ENCODE data around the gene RBM5.

The RBM5 gene

GRCh38 chr3:50140990-50141389 is 52.3 kb downstream of the RBM5 start:
- DNase-seq, result no peak

DNA sequence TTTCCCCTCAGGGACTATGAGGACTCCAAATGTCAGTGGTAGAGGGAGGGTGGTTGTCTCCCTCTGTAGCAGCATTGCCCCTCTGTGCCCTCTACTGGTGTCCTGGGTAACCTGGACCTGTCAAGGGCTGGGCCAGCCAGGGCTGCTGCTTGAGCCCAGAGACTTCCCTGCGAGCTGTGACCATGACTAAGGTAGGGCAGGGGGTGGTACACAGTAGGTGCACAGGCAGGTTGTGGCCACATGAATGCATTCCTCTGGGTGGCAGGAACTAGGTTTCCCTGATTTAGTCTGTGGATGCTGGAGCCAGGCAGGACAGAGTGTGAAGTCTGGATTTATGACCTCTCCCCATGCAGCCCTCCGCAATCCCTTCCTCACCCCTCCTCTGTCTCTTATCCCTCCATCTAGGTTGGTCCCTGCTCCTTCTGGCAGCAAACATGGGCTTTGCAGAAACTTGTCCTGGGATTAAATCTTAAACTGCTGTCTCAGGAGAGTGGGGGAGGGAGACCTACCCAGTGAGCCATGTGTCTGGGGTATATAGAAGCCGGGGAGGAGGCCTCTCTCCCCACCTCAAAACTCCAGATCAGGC is 57.7 kb downstream of the RBM5 start:
- no peak for DNase-seq

DNA sequence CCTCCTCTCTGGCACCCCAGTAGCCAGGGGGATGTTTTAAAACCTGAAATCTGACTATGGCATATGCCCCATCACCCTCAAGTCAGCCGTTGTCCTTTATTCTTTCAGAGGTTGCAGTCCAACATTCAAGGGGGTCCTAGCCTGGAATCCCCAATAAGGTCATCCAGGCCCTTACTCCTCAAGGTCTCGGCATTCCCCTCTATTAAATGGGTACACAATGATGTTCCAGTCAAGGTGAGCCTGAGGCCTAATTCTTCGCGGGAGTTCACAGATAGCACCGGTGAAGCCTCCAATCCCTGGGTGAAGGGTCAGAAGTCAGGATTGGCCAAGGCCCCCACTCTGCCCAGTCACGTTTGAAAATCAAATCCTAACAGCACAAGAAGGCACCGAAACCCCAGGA is 58.3 kb downstream of the RBM5 start:
- no peak for DNase-seq

- no peak for DNase-seq
These were observed 58.7 kb downstream of the RBM5 start for GRCh38 chr3:50147447-50147846.

- DNase-seq, result no peak
These were observed 59.1 kb downstream of the RBM5 start for GRCh38 chr3:50147861-50148260.

- DNase-seq, result no peak
These were observed 61.7 kb downstream of the RBM5 start for GRCh38 chr3:50150404-50150750.

GRCh38 chr3:50150863-50151686 is 62.4 kb downstream of the RBM5 start:
- DNase-seq, result no peak

- DNase-seq, result no peak
These were observed 63.0 kb downstream of the RBM5 start for GRCh38 chr3:50151728-50152127.

- DNase-seq, result no peak
These were observed 65.2 kb downstream of the RBM5 start for GRCh38 chr3:50153782-50154475.

GRCh38 chr3:50154476-50154839 is 65.7 kb downstream of the RBM5 start:
- no peak for DNase-seq

DNA sequence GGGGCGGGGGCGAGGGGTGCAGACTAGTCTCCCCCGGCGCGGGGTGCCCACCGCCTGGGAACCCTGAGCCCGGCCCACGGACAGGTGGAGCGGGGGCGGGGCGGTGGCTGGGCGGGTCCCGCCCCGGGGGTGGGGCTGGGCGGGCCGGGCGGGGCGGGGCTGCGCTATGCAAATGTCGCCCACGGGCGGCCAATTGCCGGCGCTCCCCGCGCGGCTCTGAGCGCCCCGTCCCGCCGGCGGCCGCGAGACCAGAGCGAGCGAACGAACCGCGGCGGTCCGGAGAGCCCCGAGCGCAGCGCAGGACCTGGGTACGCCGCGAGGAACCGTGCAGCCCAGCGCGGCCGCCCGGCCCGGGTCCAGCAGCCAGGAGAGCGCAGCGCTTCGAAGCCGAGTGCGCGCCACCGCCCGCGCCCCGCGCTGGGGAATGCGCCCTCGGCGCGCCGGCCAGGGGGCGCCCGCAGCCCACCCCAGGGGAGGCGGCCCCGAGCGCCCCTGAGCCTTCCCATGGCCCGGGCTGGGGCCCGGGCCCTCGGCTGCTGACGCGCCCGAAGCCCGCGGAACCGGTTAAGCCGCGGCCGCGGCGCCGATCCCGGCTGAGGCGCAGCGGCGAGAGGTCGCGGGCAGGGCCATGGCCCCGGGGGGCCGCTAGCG is 66.2 kb downstream of the RBM5 start, which contains the start of gene SEMA3F:
Gene SEMA3F, plus strand, starts transcription at position 485 of the 651 bp plus-strand sequence. CDS start 4,299 bp downstream, outside the sequence.
- DNase-seq, result no peak

DNA sequence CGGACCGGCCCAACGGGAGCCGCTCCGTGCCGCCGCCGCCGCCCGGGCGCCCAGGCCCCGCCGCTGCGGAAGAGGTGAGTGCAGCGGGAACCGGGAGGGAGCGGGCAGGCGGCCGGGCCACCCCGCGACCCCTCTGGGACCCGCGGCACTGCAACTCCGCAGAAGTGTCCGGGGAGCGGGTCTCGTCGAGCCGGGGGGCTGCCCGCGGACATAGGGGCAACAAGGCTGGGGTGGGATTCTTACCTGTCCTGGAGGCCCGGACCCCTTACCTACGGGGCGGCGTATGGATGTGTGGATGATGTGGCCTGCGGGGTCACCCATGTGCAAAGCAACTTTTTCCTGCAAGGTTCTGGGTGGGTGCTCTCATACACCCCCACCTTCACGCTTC is 66.8 kb downstream of the RBM5 start:
- DNase-seq, result no peak

GRCh38 chr3:50155891-50156290 is 67.2 kb downstream of the RBM5 start:
- DNase-seq, result no peak

DNA sequence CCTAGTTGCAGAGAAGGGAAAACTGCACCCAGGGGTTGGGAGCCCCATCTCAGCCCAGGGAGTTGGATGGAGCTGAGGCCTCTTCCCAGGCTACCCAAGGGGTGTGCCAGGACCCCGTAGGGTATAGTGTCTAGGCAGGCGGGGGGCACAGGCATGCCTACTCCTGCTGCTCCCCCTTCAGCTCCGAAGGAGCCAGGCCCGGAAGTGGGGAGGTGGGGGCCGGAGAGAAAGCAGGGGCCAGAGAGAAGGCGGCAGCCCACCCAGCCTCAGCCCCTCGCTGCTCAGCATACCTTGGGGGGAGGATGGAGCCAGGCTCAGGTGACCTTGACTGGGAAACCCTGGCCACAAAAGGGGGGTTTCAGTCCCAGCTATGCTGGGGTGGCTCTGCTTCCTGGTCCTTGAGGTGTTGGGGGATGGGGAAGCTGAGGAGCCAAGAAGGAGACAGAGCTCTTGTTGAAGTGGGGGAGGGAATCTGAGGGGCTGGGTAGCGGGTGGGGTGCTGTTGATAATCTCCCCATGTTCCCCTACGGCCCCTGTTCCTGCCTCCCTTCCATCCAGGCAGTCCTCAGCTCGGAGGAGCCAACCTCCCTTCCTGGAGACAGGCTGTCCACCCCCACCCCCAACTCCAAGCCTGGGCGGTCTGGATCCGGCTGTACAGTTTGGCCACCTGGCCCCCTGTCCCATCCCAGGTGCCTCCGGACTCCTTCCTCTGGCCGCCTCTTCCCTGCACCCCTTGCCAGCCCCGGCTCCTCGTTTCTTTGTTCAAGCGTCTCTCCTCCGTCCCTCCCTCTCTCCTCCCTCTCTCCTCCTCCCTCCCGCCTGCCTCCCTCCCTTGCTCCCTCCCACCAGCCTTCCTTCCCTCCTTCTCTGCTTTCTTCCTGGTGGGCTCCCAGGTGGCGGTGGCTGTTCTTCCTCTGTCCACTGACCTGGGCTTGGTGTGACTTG is 68.1 kb downstream of the RBM5 start:
- DNase-seq, result no peak

GRCh38 chr3:50157827-50158529 is 69.3 kb downstream of the RBM5 start:
- DNase-seq, result no peak

DNA sequence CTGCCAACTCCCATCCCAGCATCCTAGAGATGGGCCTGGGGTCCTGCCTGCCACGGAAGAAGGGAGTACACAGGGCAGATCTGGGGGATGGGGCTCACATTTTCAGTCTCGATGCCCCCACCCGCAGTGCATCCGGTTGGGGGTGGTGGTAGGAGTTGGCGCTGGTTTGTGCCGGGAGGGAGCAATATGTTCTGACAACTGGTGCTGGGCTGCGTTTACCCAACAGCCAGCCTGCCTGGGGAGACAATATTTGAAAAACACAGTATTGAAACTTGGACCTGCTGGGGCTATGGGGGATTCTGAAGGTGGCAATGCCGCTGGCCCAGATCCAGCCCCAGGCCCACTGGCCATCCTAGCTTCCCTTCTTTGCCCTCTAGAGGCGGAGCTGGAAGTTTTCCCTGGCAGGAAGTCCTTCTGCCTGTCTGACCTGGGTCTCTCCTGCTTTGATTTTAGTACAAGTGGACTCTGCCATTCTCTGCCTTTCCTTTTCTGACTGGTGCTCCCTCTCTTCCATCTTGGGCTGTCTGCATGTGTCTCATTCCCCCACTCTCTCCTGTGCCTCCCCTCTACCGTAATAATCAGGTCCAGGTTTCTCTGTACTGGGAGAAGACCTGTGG is 69.9 kb downstream of the RBM5 start:
- DNase-seq, result no peak

DNA sequence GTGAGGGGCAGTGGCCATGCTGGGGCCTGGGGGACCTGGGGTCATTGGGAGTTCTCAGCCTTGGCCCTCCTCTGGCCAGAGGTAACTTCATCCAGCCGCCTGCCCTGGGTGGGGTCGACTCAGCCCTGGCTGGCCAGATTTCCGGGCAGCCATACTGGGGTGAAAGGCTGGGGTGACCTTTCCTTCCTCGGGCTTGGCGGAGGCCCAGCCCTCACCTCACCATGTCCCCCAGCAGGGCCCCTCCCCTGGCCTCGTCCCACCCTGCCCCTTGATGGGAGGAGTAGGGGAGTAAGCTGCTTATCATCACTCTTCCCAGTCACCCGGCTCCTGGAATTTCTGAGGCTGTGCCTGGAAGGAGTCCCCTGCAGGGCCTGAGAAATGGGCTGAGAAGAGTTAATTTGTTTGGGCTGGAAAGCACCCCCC is 71.9 kb downstream of the RBM5 start:
- DNase-seq, result no peak

- no peak for DNase-seq
These were observed 72.6 kb downstream of the RBM5 start for GRCh38 chr3:50161320-50161719.

GRCh38 chr3:50162034-50162883 is 73.5 kb downstream of the RBM5 start:
- no peak for DNase-seq
